Fibroblast of lung (primary cell): ENCODE data around the gene ITM2C. TPM values are rescaled to one million over a fixed set of nuclear protein-coding genes. Genes with fewer than 3 reads are reported as not detected.

Source experiments
- DNase-seq, 2 donors: peaks; one replicate each; pipeline versions ENCODE4 v3.0.0 to v3.0.0-alpha.2; 2010; ENCODE audit warnings: low read depth in 2 of 2
- H2AFZ ChIP-seq: 2 replicates; pipeline ENCODE4 v1.5.1; 2012; ENCODE audit warnings: low read length, control low read depth, inconsistent platforms
- H3K27ac ChIP-seq: 2 replicates; pipeline ENCODE4 v1.5.1; 2011; ENCODE audit warnings: low read length, control low read depth; ENCODE audit not compliant: insufficient read depth
- H3K27me3 ChIP-seq: 2 replicates; pipeline ENCODE4 v1.5.1; 2011; ENCODE audit warnings: mild to moderate bottlenecking, low read length; ENCODE audit not compliant: control insufficient read depth, insufficient read depth
- H3K36me3 ChIP-seq: 2 replicates; pipeline ENCODE4 v1.5.1; 2011; ENCODE audit warnings: low read length; ENCODE audit not compliant: control insufficient read depth, insufficient read depth
- H3K4me1 ChIP-seq: 2 replicates; pipeline ENCODE4 v1.5.1; 2011; ENCODE audit warnings: low read length; ENCODE audit not compliant: control insufficient read depth, insufficient read depth; ENCODE audit errors: extremely low read depth
- H3K4me2 ChIP-seq: 2 replicates; pipeline ENCODE4 v1.5.1; 2011; ENCODE audit warnings: low read length, control low read depth; ENCODE audit not compliant: insufficient read depth; ENCODE audit errors: extremely low read depth
- H3K4me3 ChIP-seq, 4 experiments: fragments of 200-600 bp in 1 of 4; sonication (generic) in 1 of 4; replicated peaks in 1 of 4; 2 replicates each; pipeline ENCODE4 v1.5.1; 2011 to 2016; ENCODE audit warnings: low read length in 4 of 4, low read depth in 3 of 4, mild to moderate bottlenecking in 3 of 4, control low read depth in 2 of 4, inconsistent platforms in 1 of 4, mixed read lengths in 1 of 4; ENCODE audit not compliant: insufficient read depth in 1 of 4; ENCODE audit errors: control extremely low read depth in 1 of 4
- H3K79me2 ChIP-seq: 2 replicates; pipeline ENCODE4 v1.5.1; 2012; ENCODE audit warnings: mild to moderate bottlenecking, low read length, inconsistent platforms; ENCODE audit not compliant: control insufficient read depth, insufficient read depth
- H3K9ac ChIP-seq: 2 replicates; pipeline ENCODE4 v1.5.1; 2011; ENCODE audit warnings: mild to moderate bottlenecking, low read length, control low read depth; ENCODE audit not compliant: insufficient read depth
- H3K9me3 ChIP-seq: 2 replicates; pipeline ENCODE4 v1.5.1; 2012; ENCODE audit warnings: low read depth, low read length; ENCODE audit not compliant: control insufficient read depth, insufficient read depth
- H4K20me1 ChIP-seq: 2 replicates; pipeline ENCODE4 v1.5.1; 2011; ENCODE audit warnings: low read length; ENCODE audit not compliant: control insufficient read depth, insufficient read depth; ENCODE audit errors: extremely low read depth
- EZH2 ChIP-seq: IDR thresholded peaks from 2 replicates; pipeline ENCODE4 v1.5.1; 2012; ENCODE audit warnings: low read length, control low read depth, mild to moderate bottlenecking; ENCODE audit errors: missing control alignments
- polyA plus RNA-seq, 2 donors: library from polyadenylated mRNA; depleted of rRNA in 1 of 2; stranded (reverse) in 1 of 2; unstranded in 1 of 2; fragments of >200 nt; gene quantifications; 2 replicates each; pipeline ENCODE4 v1.2.1, GENCODE V29; 2011 to 2012; ENCODE audit warnings: missing spikeins in 1 of 2
- total RNA-seq: library from RNA; depleted of rRNA; stranded (reverse); fragments of >200 nt; gene quantifications from 2 replicates; pipeline ENCODE4 v1.2.1, GENCODE V29; 2014
- TF ChIP-seq, protein P1 (sequence below), 2 donors: IDR thresholded peaks in 1 of 2; conservative IDR thresholded peaks in 1 of 2; 1 replicate in 1 of 2; 2 replicates in 1 of 2; pipeline ENCODE4 v1.5.1; 2011 to 2012; ENCODE audit warnings: low read length in 2 of 2, control low read depth in 1 of 2, inconsistent platforms in 1 of 2, low read depth in 1 of 2, mild to moderate bottlenecking in 1 of 2

The ITM2C gene
- total and polyA plus RNA-seq, 2 donors (not counting 1 experiment from before 2014, with no cell fraction given) = 77.3 to 236 TPM

DNA sequence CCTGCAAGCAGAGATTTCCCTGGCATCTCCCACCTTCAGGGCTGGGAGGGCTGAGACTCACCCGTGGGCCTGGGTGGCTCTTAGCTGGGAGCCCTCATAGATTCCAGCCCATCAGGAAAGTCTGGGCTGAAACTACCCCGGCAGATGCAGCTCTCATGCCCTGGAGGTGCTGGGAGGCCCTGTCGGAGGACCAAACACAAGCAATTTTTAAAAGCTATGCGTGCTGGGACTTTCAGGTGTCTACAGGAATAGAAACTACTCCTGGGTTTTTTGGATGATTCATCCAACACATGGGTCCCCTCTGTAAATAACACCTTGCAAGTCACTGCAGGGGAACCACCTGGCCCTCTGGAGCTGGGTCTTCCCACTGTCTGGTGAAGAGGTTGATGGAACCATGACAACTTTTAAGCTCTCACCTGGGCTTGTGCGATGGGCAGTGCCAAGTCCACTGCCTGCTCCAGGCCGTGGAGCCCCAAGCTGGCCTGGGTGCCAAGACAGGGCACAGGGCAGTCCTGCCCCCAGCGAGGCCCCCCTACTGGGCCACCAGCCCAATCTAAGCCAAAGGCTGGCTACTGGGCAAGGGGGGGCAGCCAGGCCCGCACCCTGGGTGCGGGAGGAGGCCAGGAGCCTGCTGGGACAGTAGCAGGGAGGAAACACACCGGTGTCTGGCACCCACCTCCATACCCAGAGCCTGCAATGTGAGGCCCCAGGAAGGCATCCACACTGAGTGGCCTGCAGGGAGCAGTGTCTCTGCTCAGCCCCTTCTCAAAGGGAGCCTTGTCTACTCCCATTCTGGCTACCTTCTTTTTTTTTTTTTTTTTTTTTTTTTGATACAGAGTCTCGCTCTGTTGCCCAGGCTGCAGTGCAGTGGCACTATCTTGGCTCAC, 61.4 kb downstream of the ITM2C start:
- Histone ChIP-seq H3K36me3 (no peaks in the 10 kb centered on the region), H3K4me3 (no peak overlapping the region), H3K4me2 (no peak overlapping the region), H3K79me2 (no peaks in the 10 kb centered on the region), H3K27ac (no peak overlapping the region), H3K27me3 (peaks cover 7% of the 10 kb centered on the region), H3K9ac (no peak overlapping the region), H3K4me1 (no peaks in the 10 kb centered on the region), H3K9me3 (no peaks in the 10 kb centered on the region), H4K20me1 (no peaks in the 10 kb centered on the region), H2AFZ (no peak overlapping the region)
- no peak for DNase-seq
- TF ChIP-seq, protein P1, sequence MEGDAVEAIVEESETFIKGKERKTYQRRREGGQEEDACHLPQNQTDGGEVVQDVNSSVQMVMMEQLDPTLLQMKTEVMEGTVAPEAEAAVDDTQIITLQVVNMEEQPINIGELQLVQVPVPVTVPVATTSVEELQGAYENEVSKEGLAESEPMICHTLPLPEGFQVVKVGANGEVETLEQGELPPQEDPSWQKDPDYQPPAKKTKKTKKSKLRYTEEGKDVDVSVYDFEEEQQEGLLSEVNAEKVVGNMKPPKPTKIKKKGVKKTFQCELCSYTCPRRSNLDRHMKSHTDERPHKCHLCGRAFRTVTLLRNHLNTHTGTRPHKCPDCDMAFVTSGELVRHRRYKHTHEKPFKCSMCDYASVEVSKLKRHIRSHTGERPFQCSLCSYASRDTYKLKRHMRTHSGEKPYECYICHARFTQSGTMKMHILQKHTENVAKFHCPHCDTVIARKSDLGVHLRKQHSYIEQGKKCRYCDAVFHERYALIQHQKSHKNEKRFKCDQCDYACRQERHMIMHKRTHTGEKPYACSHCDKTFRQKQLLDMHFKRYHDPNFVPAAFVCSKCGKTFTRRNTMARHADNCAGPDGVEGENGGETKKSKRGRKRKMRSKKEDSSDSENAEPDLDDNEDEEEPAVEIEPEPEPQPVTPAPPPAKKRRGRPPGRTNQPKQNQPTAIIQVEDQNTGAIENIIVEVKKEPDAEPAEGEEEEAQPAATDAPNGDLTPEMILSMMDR (conservative IDR thresholded peaks at IDR 0.05 in 1 of 2, IDR thresholded peaks at IDR 0.05 in 1 of 2; ENCODE audit: low read depth in 1 of 2, low read length in 2 of 2) = no peak
- TF ChIP-seq EZH2 = no peak

DNA sequence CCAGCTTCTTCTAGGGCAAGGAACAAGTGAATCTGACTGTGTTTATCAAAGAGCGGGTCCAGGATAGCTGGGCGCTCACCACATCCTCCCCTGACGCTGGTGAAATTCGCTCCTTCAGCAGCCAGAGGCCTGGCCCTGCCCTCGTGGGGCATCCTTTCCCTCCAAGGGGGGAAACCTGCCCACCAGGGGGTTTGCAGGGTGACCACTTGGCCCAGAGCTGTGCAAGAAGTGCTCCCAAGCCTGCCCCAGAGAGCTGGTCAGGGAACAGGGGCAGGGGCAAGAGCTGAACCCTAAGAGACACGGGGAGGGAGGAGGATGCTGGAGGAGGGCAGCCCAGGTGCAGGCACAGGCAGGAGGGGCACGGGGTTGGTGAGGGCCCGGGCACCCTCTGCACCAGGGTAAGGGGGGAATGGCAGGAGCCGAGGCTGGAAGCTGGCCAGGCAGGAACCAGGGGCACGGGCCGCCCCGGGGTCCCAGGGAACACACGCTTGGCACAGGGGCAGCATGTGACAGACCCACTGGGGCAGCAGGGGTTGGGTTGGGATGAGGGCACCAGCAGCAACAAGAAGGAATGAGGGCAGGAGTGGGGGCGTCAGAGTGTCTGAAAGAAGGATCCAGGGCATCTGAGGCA, 63.1 kb downstream of the ITM2C start:
- Histone ChIP-seq H4K20me1 (no peaks in the 10 kb centered on the region), H3K4me3 (no peak overlapping the region), H3K9me3 (no peaks in the 10 kb centered on the region), H3K4me2 (no peak overlapping the region), H2AFZ (no peak overlapping the region), H3K9ac (no peak overlapping the region), H3K27ac (no peak overlapping the region), H3K27me3 (no peaks in the 10 kb centered on the region), H3K79me2 (no peaks in the 10 kb centered on the region), H3K36me3 (no peaks in the 10 kb centered on the region), H3K4me1 (peaks cover 2% of the 10 kb centered on the region)
- TF ChIP-seq EZH2 = no peak
- TF ChIP-seq, protein P1 (conservative IDR thresholded peaks at IDR 0.05 in 1 of 2, IDR thresholded peaks at IDR 0.05 in 1 of 2; ENCODE audit: low read depth in 1 of 2, low read length in 2 of 2) = no peak
- no peak for DNase-seq

Other genes starting within 250 kb of the ITM2C start
- 54.2 and 72.3 TPM in 2 replicates for gene CAB39, start 152.1 kb upstream of the ITM2C start, total RNA-seq
- gene CAB39, start 152.1 kb upstream of the ITM2C start, polyA plus RNA-seq = 51.1 and 54.0 TPM in 2 replicates
- not detected in 2 replicates for gene GPR55, start 60.3 kb downstream of the ITM2C start, total RNA-seq
- gene GPR55, start 60.3 kb downstream of the ITM2C start, polyA plus RNA-seq = not detected in 2 replicates
- gene SPATA3, start 131.2 kb downstream of the ITM2C start, total RNA-seq = not detected in 2 replicates
- not detected in 2 replicates for gene SPATA3, start 131.2 kb downstream of the ITM2C start, polyA plus RNA-seq
- 0.33 TPM in 1 of 2 replicates, not detected in the other for gene C2orf72, start 172.6 kb downstream of the ITM2C start, total RNA-seq
- 0.09 and 1.9 TPM in 2 replicates for gene C2orf72, start 172.6 kb downstream of the ITM2C start, polyA plus RNA-seq
- gene PSMD1, start 191.9 kb downstream of the ITM2C start, total RNA-seq = 92.7 and 125 TPM in 2 replicates
- 144 and 169 TPM in 2 replicates for gene PSMD1, start 191.9 kb downstream of the ITM2C start, polyA plus RNA-seq